Muscle of leg (tissue), 11 donors: ENCODE results near the gene ETS2. TPM values are rescaled to one million over a fixed set of nuclear protein-coding genes. Genes with fewer than 3 reads are reported as not detected.
A peak's percentile ranks its signal among the peaks of the same experiment; 100 is the strongest.

ENCODE experiments used
- DNase-seq: peaks from one replicate; pipeline ENCODE4 v3.0.0; 2013
- H3K27ac ChIP-seq: one replicate; pipeline ENCODE4 v1.5.1; 2013; ENCODE audit warnings: mild to moderate bottlenecking, low read length, control low read depth
- H3K27me3 ChIP-seq: one replicate; pipeline ENCODE4 v1.6.1; 2013; ENCODE audit warnings: low read length; ENCODE audit not compliant: control insufficient read depth, insufficient read depth
- H3K36me3 ChIP-seq: one replicate; pipeline ENCODE4 v1.6.1; 2013; ENCODE audit warnings: low read length; ENCODE audit not compliant: control insufficient read depth, insufficient read depth
- H3K4me1 ChIP-seq: one replicate; pipeline ENCODE4 v1.6.1; 2013; ENCODE audit warnings: low read length; ENCODE audit not compliant: control insufficient read depth, insufficient read depth
- H3K4me3 ChIP-seq: one replicate; pipeline ENCODE4 v1.5.1; 2013; ENCODE audit warnings: low read length, control low read depth
- H3K9me3 ChIP-seq: replicated peaks from 2 replicates; pipeline ENCODE4 v1.6.1; 2013; ENCODE audit warnings: low read depth, low read length; ENCODE audit not compliant: control insufficient read depth
- WGBS: methylation state at CpG from one replicate; pipeline ENCODE4 v1.1.5; 2013; ENCODE audit warnings: missing lambda C conversion rate; ENCODE audit not compliant: insufficient coverage; 5-methylcytosine and 5-hydroxymethylcytosine counted together
- polyA plus RNA-seq, 8 donors: library from polyadenylated mRNA; unstranded; fragments of 120-200 nt; gene quantifications; one replicate each; pipeline versions ENCODE4 v1.2.1 to v1.2.3, GENCODE V29; 2013; ENCODE audit warnings: inconsistent platforms in 1 of 8, low replicate concordance in 1 of 8; ENCODE audit not compliant: insufficient read length in 8 of 8, insufficient read depth in 1 of 8
- total RNA-seq: library from RNA; stranded (reverse); fragments of 120-200 nt; gene quantifications from one replicate; pipeline ENCODE4 v1.2.4, GENCODE V29; 2013

ETS2 gene
- total and polyA plus RNA-seq, 9 donors, result 19.7 to 35.4 (median 27.0) TPM

- WGBS, result 55% methylated on average over 1 of the region's 5 CpGs
- no peak for DNase-seq
- Histone ChIP-seq H3K27me3 (no peaks in the 10 kb centered on the region), H3K9me3 (peaks cover 6% of the 10 kb centered on the region), H3K4me3 (no peak overlapping the region), H3K4me1 (peaks cover 14% of the 10 kb centered on the region), H3K36me3 (no peaks in the 10 kb centered on the region), H3K27ac (no peak overlapping the region)
Measured at GRCh38 chr21:38775733-38776132, 30.0 kb upstream of the ETS2 start.

DNA sequence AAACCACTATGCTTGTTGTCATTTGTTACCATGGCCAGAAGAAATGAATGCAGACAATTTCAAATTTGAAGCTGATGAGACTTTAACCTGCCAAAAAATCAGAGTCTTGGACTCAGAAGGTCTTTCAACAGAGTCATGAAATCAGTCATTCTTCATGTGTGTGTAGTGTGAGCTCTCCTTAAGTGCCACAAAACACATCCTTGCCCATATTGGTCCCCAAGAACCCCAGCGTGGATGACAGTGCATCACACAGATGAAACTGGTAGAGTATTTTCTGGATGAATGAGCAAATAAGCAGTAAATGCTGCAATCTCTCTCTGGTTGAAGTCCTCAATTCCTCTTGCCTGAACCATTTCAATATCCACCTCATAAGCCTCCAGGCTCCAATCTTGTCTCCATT is 28.7 kb upstream of the ETS2 start:
- no peak for DNase-seq
- Histone ChIP-seq H3K27ac (no peak overlapping the region), H3K36me3 (no peaks in the 10 kb centered on the region), H3K27me3 (no peaks in the 10 kb centered on the region), H3K9me3 (peaks cover 9% of the 10 kb centered on the region), H3K4me3 (no peak overlapping the region), H3K4me1 (peaks cover 14% of the 10 kb centered on the region)
- WGBS, result no CpG with 5 or more reads among the region's 1 CpG

GRCh38 chr21:38777531-38777930 is 28.2 kb upstream of the ETS2 start:
- no CpG with 5 or more reads among the region's 5 CpGs for WGBS
- no peaks in the 10 kb centered on the region for H3K36me3 ChIP-seq
- H3K27me3 ChIP-seq, result no peaks in the 10 kb centered on the region
- no peak overlapping the region for H3K27ac ChIP-seq
- peaks cover 14% of the 10 kb centered on the region for H3K4me1 ChIP-seq
- H3K9me3 ChIP-seq, result peaks cover 14% of the 10 kb centered on the region
- no peak overlapping the region for H3K4me3 ChIP-seq
- no peak for DNase-seq

DNA sequence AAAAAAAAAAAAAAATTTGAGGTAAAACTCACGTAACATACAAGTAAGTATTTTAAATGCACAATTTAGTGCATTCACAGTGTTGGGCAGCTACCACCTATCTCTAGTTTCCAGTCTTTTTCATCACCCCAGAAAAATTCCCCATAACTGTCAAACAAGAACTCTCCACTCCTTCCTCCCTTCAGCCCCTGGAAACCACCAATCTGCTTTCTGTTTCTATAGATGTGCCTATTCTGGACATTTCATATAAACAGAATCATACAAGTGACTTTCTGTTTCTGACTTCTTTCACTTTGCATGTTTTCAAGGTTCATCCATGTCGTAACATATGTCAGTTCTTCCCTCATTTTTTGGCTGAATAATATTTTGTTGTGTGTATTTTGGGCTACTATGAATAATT is 24.9 kb upstream of the ETS2 start:
- Histone ChIP-seq H3K4me3 (no peak overlapping the region), H3K36me3 (no peaks in the 10 kb centered on the region), H3K9me3 (peaks cover 18% of the 10 kb centered on the region), H3K27ac (no peak overlapping the region), H3K4me1 (no peaks in the 10 kb centered on the region), H3K27me3 (no peaks in the 10 kb centered on the region)
- no peak for DNase-seq
- WGBS, result no CpG with 5 or more reads among the region's 2 CpGs

GRCh38 chr21:38784458-38785266 is 21.1 kb upstream of the ETS2 start:
- H3K36me3 ChIP-seq, result no peaks in the 10 kb centered on the region
- no peaks in the 10 kb centered on the region for H3K27me3 ChIP-seq
- no peak overlapping the region for H3K4me3 ChIP-seq
- WGBS, result 100% methylated on average over 2 of the region's 7 CpGs
- peaks cover 5% of the 10 kb centered on the region for H3K4me1 ChIP-seq
- DNase-seq, result no peak
- no peak overlapping the region for H3K27ac ChIP-seq
- H3K9me3 ChIP-seq, result peaks cover 13% of the 10 kb centered on the region

DNA sequence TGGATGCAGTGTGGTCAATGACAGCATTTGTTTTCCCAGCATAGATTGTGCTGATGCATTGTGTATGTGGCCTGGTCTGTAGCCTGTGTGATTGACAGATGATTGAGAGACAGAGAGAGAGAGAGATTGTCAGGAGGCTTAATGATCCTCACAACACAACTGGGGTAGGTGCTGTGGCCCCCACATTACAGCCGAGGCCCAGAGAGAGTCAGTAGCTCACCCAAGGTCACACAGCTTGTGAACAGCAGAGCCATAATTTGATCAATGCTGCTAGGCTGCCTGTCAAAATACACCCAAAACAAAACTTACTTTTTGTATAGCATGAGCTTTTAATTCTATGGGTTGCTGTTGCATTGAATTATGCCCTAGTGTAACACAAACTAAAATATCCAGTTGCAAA is 20.2 kb upstream of the ETS2 start:
- H3K9me3 ChIP-seq, result peaks cover 13% of the 10 kb centered on the region
- no peaks in the 10 kb centered on the region for H3K36me3 ChIP-seq
- WGBS, result no CpG with 5 or more reads among the region's 1 CpG
- peaks cover 5% of the 10 kb centered on the region for H3K4me1 ChIP-seq
- no peaks in the 10 kb centered on the region for H3K27me3 ChIP-seq
- H3K27ac ChIP-seq, result no peak overlapping the region
- H3K4me3 ChIP-seq, result no peak overlapping the region
- DNase-seq, result no peak

DNA sequence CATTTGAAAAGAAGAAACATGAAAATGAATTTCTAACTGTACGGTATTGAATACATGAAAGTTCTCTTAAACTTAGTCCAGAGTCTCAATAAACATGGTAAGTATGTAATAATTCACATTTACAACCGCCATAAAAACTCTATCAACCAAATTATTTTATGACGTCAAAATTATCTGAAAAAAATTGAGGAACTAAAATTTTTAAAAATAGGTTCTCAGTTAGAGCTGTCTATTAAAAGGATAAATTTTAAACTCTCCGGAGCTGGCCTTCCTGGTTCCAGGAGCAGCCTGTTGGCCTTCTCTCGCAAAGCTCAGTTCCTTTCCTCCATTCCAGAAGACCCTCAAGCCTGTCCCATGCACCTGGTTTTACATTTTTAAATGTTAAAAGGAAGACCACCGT is 18.7 kb upstream of the ETS2 start:
- WGBS, result no CpG with 5 or more reads among the region's 6 CpGs
- no peaks in the 10 kb centered on the region for H3K27me3 ChIP-seq
- no peak overlapping the region for H3K4me3 ChIP-seq
- peaks cover 11% of the 10 kb centered on the region for H3K9me3 ChIP-seq
- H3K27ac ChIP-seq, result no peak overlapping the region
- no peak for DNase-seq
- H3K4me1 ChIP-seq, result peaks cover 5% of the 10 kb centered on the region
- H3K36me3 ChIP-seq, result no peaks in the 10 kb centered on the region

- H3K27ac ChIP-seq, result no peak overlapping the region
- H3K4me1 ChIP-seq, result peaks cover 5% of the 10 kb centered on the region
- no peak for DNase-seq
- no peaks in the 10 kb centered on the region for H3K27me3 ChIP-seq
- H3K4me3 ChIP-seq, result no peak overlapping the region
- no peaks in the 10 kb centered on the region for H3K36me3 ChIP-seq
- 83% methylated on average over 12 of the region's 19 CpGs for WGBS
- peaks cover 7% of the 10 kb centered on the region for H3K9me3 ChIP-seq
Measured at GRCh38 chr21:38787461-38788274, 18.1 kb upstream of the ETS2 start.

GRCh38 chr21:38788275-38788905 is 17.3 kb upstream of the ETS2 start:
- DNase-seq, result peak; percentile 68
- no peaks in the 10 kb centered on the region for H3K27me3 ChIP-seq
- WGBS, result 39% methylated on average over 2 of the region's 4 CpGs
- H3K36me3 ChIP-seq, result no peaks in the 10 kb centered on the region
- H3K9me3 ChIP-seq, result peaks cover 2% of the 10 kb centered on the region
- H3K4me1 ChIP-seq, result peaks cover 5% of the 10 kb centered on the region
- no peak overlapping the region for H3K27ac ChIP-seq
- H3K4me3 ChIP-seq, result no peak overlapping the region

GRCh38 chr21:38789275-38789674 is 16.5 kb upstream of the ETS2 start:
- no peak for DNase-seq
- WGBS, result 83% methylated on average over 3 of the region's 3 CpGs
- Histone ChIP-seq H3K27me3 (no peaks in the 10 kb centered on the region), H3K27ac (no peak overlapping the region), H3K4me1 (peaks cover 5% of the 10 kb centered on the region), H3K9me3 (peaks cover 2% of the 10 kb centered on the region), H3K36me3 (no peaks in the 10 kb centered on the region), H3K4me3 (no peak overlapping the region)
